H9 (cell line): ENCODE results near the gene RNASE7. TPM values are rescaled to one million over a fixed set of nuclear protein-coding genes. Genes with fewer than 3 reads are reported as not detected.

ENCODE experiments used
- DNase-seq: peaks from one replicate; pipeline ENCODE4 v3.0.0-alpha.2; 2017
- H2AFZ ChIP-seq: one replicate; pipeline ENCODE4 v1.6.1; 2013; ENCODE audit warnings: mild to moderate bottlenecking, low read length, control low read depth, moderate library complexity
- H2AK5ac ChIP-seq: 2 replicates; pipeline ENCODE4 v1.6.1; 2013; ENCODE audit warnings: low read length, control low read depth, mixed read lengths; ENCODE audit not compliant: insufficient read length
- H2BK120ac ChIP-seq: one replicate; pipeline ENCODE4 v1.6.1; 2013; ENCODE audit warnings: low read depth, mild to moderate bottlenecking, low read length, control low read depth, inconsistent platforms; ENCODE audit not compliant: poor library complexity, severe bottlenecking
- H2BK12ac ChIP-seq: 2 replicates; pipeline ENCODE4 v1.6.1; 2013; ENCODE audit warnings: low read length, control low read depth, mixed read lengths, low read depth; ENCODE audit not compliant: insufficient read length
- H2BK15ac ChIP-seq: 2 replicates; pipeline ENCODE4 v1.6.1; 2013; ENCODE audit warnings: low read depth, low read length, control low read depth
- H2BK20ac ChIP-seq: one replicate; pipeline ENCODE4 v1.6.1; 2013; ENCODE audit warnings: low read depth, mild to moderate bottlenecking, low read length, control low read depth, inconsistent platforms; ENCODE audit not compliant: poor library complexity, severe bottlenecking
- H2BK5ac ChIP-seq: 2 replicates; pipeline ENCODE4 v1.6.1; 2013; ENCODE audit warnings: low read length, control low read depth, mixed read lengths; ENCODE audit not compliant: insufficient read length
- H3K14ac ChIP-seq: 2 replicates; pipeline ENCODE4 v1.6.1; 2013; ENCODE audit warnings: low read length, control low read depth; ENCODE audit not compliant: insufficient read depth
- H3K18ac ChIP-seq: 2 replicates; pipeline ENCODE4 v1.6.1; 2013; ENCODE audit warnings: low read depth, mild to moderate bottlenecking, mixed read lengths, low read length, control low read depth; ENCODE audit not compliant: insufficient read length
- H3K23ac ChIP-seq: 2 replicates; pipeline ENCODE4 v1.6.1; 2013; ENCODE audit warnings: low read length, control low read depth, mixed read lengths, low read depth; ENCODE audit not compliant: insufficient read length
- H3K23me2 ChIP-seq: 2 replicates; pipeline ENCODE4 v1.6.1; 2013; ENCODE audit warnings: low read depth, mild to moderate bottlenecking, mixed read lengths, low read length, control low read depth; ENCODE audit not compliant: insufficient read length, poor library complexity, severe bottlenecking
- H3K27ac ChIP-seq: 2 replicates; pipeline ENCODE4 v1.5.1; 2013; ENCODE audit warnings: low read length, control low read depth, mixed read lengths, low read depth; ENCODE audit not compliant: insufficient read length
- H3K27me3 ChIP-seq: 2 replicates; pipeline ENCODE4 v1.6.1; 2013; ENCODE audit warnings: low read length, control low read depth, inconsistent platforms; ENCODE audit not compliant: insufficient read depth
- H3K4ac ChIP-seq: 2 replicates; pipeline ENCODE4 v1.6.1; 2013; ENCODE audit warnings: low read depth, mild to moderate bottlenecking, control low read depth, inconsistent platforms, low read length, moderate library complexity
- H3K4me1 ChIP-seq: 2 replicates; pipeline ENCODE4 v1.6.1; 2013; ENCODE audit warnings: low read length, control low read depth, inconsistent platforms; ENCODE audit not compliant: insufficient read depth
- H3K4me2 ChIP-seq: 2 replicates; pipeline ENCODE4 v1.6.1; 2013; ENCODE audit warnings: low read length, control low read depth, mixed read lengths; ENCODE audit not compliant: insufficient read length, insufficient read depth
- H3K56ac ChIP-seq: 2 replicates; pipeline ENCODE4 v1.6.1; 2013; ENCODE audit warnings: low read depth, mild to moderate bottlenecking, mixed read lengths, low read length, control low read depth; ENCODE audit not compliant: insufficient read length
- H3K79me1 ChIP-seq: 2 replicates; pipeline ENCODE4 v1.6.1; 2013; ENCODE audit warnings: low read depth, mild to moderate bottlenecking, moderate library complexity, low read length, control low read depth, inconsistent platforms; ENCODE audit not compliant: insufficient read depth, poor library complexity, severe bottlenecking
- H3K79me2 ChIP-seq: 2 replicates; pipeline ENCODE4 v1.6.1; 2013; ENCODE audit warnings: low read length, control low read depth, inconsistent platforms; ENCODE audit not compliant: insufficient read depth
- H3K9ac ChIP-seq: 2 replicates; pipeline ENCODE4 v1.6.1; 2013; ENCODE audit warnings: low read length, control low read depth, mixed read lengths; ENCODE audit not compliant: insufficient read length; ENCODE audit errors: extremely low read depth
- H3K9me3 ChIP-seq: one replicate; pipeline ENCODE4 v1.6.1; 2013; ENCODE audit warnings: low read depth, low read length, inconsistent platforms; ENCODE audit not compliant: control insufficient read depth
- H3T11ph ChIP-seq: one replicate; pipeline ENCODE4 v1.6.1; 2013; ENCODE audit warnings: mild to moderate bottlenecking, low read length, control low read depth, inconsistent platforms
- H4K20me1 ChIP-seq: one replicate; pipeline ENCODE4 v1.6.1; 2013; ENCODE audit not compliant: control insufficient read depth, insufficient read length, insufficient read depth
- H4K5ac ChIP-seq: 2 replicates; pipeline ENCODE4 v1.6.1; 2013; ENCODE audit warnings: low read depth, mild to moderate bottlenecking, mixed read lengths, low read length, control low read depth; ENCODE audit not compliant: insufficient read length
- H4K8ac ChIP-seq: replicated peaks from 2 replicates; pipeline ENCODE4 v1.6.1; 2013; ENCODE audit warnings: low read length, control low read depth, mixed read lengths, low read depth; ENCODE audit not compliant: insufficient read length
- H4K91ac ChIP-seq: 2 replicates; pipeline ENCODE4 v1.6.1; 2013; ENCODE audit warnings: low read depth, mild to moderate bottlenecking, moderate library complexity, mixed read lengths, low read length, control low read depth; ENCODE audit not compliant: insufficient read length
- H3K27ac Mint-ChIP-seq, 3 experiments: 2 replicates in 2 of 3; 3 replicates in 1 of 3; pipeline ENCODE4 v1.8.0; 2020 to 2021; ENCODE audit warnings: mixed read lengths in 3 of 3, mild to moderate bottlenecking in 1 of 3, moderate library complexity in 1 of 3
- H3K27me3 Mint-ChIP-seq: 2 replicates; pipeline ENCODE4 v1.8.0; 2021; ENCODE audit warnings: low read depth, mild to moderate bottlenecking, moderate library complexity, mixed read lengths
- H3K36me3 Mint-ChIP-seq, 3 experiments: 2 replicates in 2 of 3; 3 replicates in 1 of 3; pipeline ENCODE4 v1.8.0; 2020 to 2021; ENCODE audit warnings: low read depth in 3 of 3, mixed read lengths in 3 of 3; ENCODE audit not compliant: insufficient read depth in 1 of 3
- H3K4me1 Mint-ChIP-seq, 2 experiments: 2 replicates each; pipeline ENCODE4 v1.8.0; 2020; ENCODE audit warnings: mixed read lengths in 2 of 2
- H3K4me3 Mint-ChIP-seq, 2 experiments: 2 replicates in 1 of 2; 3 replicates in 1 of 2; pipeline ENCODE4 v1.8.0; 2020 to 2021; ENCODE audit warnings: mild to moderate bottlenecking in 2 of 2, mixed read lengths in 2 of 2, moderate library complexity in 1 of 2
- H3K9me3 Mint-ChIP-seq, 2 experiments: 2 replicates in 1 of 2; 3 replicates in 1 of 2; pipeline ENCODE4 v1.8.0; 2020; ENCODE audit warnings: mild to moderate bottlenecking in 2 of 2, mixed read lengths in 2 of 2, moderate library complexity in 1 of 2
- CTCF ChIP-seq: fragments of 200-600 bp; sonication (generic); conservative IDR thresholded peaks from 3 replicates; pipeline ENCODE4 v1.8.0; 2021; ENCODE audit warnings: antibody characterized with exemption, mild to moderate bottlenecking
- WGBS: extraction: QIAGEN DNeasy Blood & Tissue Kit; methylation state at CpG from one replicate; pipeline ENCODE4 v1.1.7; 2013; ENCODE audit warnings: missing lambda C conversion rate, low lambda C conversion rate, mixed read lengths; ENCODE audit not compliant: insufficient read length; ENCODE audit errors: extremely low coverage; 5-methylcytosine and 5-hydroxymethylcytosine counted together
- total RNA-seq: library from RNA; stranded (reverse); gene quantifications from 2 replicates; pipeline ENCODE4 v1.2.1, GENCODE V29; 2021

RNASE7 gene
- total RNA-seq, 1 experiment from 2014 or later = not detected

DNA sequence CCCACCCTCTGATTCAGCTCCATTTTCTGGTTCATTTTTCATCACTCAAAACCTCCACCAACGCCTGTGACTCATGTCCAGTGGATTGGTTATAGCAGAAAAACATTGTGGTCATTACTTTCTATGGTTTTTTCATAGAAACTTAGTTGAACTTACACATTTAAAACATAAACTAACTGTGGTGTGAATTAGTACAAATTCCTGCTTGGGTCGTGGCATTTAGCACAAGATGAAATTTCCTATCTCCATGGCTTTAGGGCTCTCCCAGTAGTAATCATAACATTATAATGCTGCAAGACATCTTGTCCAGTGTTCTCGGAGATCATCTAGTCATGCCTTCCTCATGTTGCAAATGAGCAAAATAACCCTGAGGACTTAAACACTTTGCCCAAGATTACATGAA is 7.1 kb downstream of the RNASE7 start:
- H3K36me3 Mint-ChIP-seq = no peaks in the 10 kb centered on the region

More for the DNA sequence above, 7.1 kb downstream of the RNASE7 start:
- Histone ChIP-seq H3K79me2 (no peaks in the 10 kb centered on the region), H3K79me1 (no peaks in the 10 kb centered on the region), H4K91ac (no peak overlapping the region), H4K5ac (no peak overlapping the region), H3K56ac (no peak overlapping the region), H4K8ac (no peak overlapping the region), H3T11ph (no peak overlapping the region), H3K23ac (no peak overlapping the region), H2AK5ac (no peak overlapping the region), H3K4ac (no peak overlapping the region), H2BK12ac (no peak overlapping the region), H2BK20ac (no peak overlapping the region), H2BK5ac (no peak overlapping the region), H3K18ac (no peak overlapping the region), H2BK15ac (no peak overlapping the region), H3K4me1 (no peaks in the 10 kb centered on the region), H3K27me3 (no peaks in the 10 kb centered on the region), H3K27ac (no peak overlapping the region), H2AFZ (no peak overlapping the region), H2BK120ac (no peak overlapping the region), H3K9me3 (no peaks in the 10 kb centered on the region), H3K4me2 (no peak overlapping the region), H4K20me1 (no peaks in the 10 kb centered on the region), H3K23me2 (no peaks in the 10 kb centered on the region), H3K9ac (no peak overlapping the region), H3K14ac (no peak overlapping the region)
- Mint-ChIP-seq H3K4me1 (peaks cover 4 to 7% of the 10 kb centered on the region in 2 experiments; a peak in 3 of 4 replicates), H3K27me3 (peaks cover 14% of the 10 kb centered on the region), H3K27ac (no peak overlapping the region), H3K4me3 (no peak overlapping the region), H3K9me3 (no peaks in the 10 kb centered on the region)
- TF ChIP-seq CTCF = no peak
- WGBS = no CpG with 5 or more reads among the region's 3 CpGs
- DNase-seq = no peak
